ENCODE measurements around the gene PRR5L. TPM values are rescaled to one million over a fixed set of nuclear protein-coding genes. Genes with fewer than 3 reads are reported as not detected.
A peak's percentile ranks its signal among the peaks of the same experiment; 100 is the strongest.

Gene PRR5L
- total and polyA plus RNA-seq, 9 of the 15 experiments (the other 6 are each of a cell fraction or from before 2014, with no cell fraction given) = 0.11 to 0.60 (median 0.36) TPM; not detected in 2

DNA sequence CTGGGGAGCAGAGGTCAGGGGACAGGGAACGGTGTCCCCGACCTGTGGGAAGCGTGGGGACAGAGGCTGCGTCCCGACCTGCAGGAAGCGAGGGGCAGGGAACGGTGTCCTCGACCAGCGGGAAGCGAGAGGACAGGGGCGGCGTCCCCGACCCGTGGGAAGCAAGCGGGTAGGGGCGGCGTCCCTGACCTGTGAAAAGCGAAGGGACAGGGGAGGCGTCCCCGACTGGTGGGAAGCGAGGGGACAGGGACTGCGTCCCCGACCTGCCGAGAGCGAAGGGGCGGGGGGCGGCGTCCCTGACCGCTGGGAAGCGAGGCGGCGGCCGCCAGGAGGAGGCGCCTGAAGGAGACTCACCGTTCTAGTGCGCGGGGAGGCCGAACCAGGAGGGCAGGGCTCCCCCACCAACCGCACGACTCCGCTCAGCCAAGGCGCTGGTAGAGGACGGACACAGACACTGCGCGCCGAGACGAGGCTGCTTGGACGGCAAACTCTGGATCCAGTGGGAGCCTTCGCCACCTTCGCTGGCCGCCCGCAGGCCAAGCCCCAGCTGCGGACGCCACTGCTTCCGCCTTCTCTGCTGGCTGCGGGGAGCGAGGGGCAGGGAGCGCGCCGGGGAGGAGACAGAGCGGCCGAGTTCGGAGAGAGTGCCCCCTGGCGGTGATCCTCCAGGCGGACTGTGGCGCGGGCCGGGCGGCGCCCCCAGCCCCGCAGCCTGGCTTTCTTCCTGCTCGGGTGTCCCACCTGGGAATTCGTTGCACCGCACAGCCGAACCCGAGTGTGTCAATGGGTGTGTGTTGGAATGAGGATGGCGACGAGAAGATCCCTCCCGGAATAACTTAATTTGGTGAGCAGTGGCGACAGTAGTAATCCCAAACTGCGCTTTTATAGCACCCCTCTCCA is 213.9 kb downstream of the PRR5L start, which contains the start of gene TRAF6 (continued):
- TF ChIP-seq, protein P1, sequence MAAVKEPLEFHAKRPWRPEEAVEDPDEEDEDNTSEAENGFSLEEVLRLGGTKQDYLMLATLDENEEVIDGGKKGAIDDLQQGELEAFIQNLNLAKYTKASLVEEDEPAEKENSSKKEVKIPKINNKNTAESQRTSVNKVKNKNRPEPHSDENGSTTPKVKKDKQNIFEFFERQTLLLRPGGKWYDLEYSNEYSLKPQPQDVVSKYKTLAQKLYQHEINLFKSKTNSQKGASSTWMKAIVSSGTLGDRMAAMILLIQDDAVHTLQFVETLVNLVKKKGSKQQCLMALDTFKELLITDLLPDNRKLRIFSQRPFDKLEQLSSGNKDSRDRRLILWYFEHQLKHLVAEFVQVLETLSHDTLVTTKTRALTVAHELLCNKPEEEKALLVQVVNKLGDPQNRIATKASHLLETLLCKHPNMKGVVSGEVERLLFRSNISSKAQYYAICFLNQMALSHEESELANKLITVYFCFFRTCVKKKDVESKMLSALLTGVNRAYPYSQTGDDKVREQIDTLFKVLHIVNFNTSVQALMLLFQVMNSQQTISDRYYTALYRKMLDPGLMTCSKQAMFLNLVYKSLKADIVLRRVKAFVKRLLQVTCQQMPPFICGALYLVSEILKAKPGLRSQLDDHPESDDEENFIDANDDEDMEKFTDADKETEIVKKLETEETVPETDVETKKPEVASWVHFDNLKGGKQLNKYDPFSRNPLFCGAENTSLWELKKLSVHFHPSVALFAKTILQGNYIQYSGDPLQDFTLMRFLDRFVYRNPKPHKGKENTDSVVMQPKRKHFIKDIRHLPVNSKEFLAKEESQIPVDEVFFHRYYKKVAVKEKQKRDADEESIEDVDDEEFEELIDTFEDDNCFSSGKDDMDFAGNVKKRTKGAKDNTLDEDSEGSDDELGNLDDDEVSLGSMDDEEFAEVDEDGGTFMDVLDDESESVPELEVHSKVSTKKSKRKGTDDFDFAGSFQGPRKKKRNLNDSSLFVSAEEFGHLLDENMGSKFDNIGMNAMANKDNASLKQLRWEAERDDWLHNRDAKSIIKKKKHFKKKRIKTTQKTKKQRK (IDR thresholded peaks at IDR 0.05; ENCODE audit: borderline replicate concordance, low read depth, low read length) = no peak
- TF ChIP-seq THRAP3 (IDR thresholded peaks at IDR 0.05; ENCODE audit: borderline replicate concordance) = no peak
- TF ChIP-seq ETS2 (tag; IDR thresholded peaks at IDR 0.05; ENCODE audit: borderline replicate concordance, poor library complexity, severe bottlenecking) = no peak
- no peak for TF ChIP-seq ZNF217 (CRISPR knock-in tag; IDR thresholded peaks at IDR 0.05)
- no peak for TF ChIP-seq ZNF699 (CRISPR knock-in tag; IDR thresholded peaks at IDR 0.05; ENCODE audit: insufficient replicate concordance)
- no peak for TF ChIP-seq SMARCC2 (IDR thresholded peaks at IDR 0.05; ENCODE audit: low read depth)
- TF ChIP-seq, protein P2, sequence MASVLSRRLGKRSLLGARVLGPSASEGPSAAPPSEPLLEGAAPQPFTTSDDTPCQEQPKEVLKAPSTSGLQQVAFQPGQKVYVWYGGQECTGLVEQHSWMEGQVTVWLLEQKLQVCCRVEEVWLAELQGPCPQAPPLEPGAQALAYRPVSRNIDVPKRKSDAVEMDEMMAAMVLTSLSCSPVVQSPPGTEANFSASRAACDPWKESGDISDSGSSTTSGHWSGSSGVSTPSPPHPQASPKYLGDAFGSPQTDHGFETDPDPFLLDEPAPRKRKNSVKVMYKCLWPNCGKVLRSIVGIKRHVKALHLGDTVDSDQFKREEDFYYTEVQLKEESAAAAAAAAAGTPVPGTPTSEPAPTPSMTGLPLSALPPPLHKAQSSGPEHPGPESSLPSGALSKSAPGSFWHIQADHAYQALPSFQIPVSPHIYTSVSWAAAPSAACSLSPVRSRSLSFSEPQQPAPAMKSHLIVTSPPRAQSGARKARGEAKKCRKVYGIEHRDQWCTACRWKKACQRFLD (CRISPR knock-in tag; IDR thresholded peaks at IDR 0.05) = no peak
- TF ChIP-seq ZFP36 (IDR thresholded peaks at IDR 0.05; ENCODE audit: low read depth, low read length, partially characterized antibody) = peak; percentile 58
- peak; percentile 97 for TF ChIP-seq SUPT5H (IDR thresholded peaks at IDR 0.05)
- no peak; the same call in 1 of the 2 replicates for TF ChIP-seq CREB1 (IDR thresholded peaks at IDR 0.05)
- TF ChIP-seq CREB1 (CRISPR knock-in tag; IDR thresholded peaks at IDR 0.05) = peak; percentile 69; the same call in 1 of the 2 replicates
- TF ChIP-seq, protein P3, sequence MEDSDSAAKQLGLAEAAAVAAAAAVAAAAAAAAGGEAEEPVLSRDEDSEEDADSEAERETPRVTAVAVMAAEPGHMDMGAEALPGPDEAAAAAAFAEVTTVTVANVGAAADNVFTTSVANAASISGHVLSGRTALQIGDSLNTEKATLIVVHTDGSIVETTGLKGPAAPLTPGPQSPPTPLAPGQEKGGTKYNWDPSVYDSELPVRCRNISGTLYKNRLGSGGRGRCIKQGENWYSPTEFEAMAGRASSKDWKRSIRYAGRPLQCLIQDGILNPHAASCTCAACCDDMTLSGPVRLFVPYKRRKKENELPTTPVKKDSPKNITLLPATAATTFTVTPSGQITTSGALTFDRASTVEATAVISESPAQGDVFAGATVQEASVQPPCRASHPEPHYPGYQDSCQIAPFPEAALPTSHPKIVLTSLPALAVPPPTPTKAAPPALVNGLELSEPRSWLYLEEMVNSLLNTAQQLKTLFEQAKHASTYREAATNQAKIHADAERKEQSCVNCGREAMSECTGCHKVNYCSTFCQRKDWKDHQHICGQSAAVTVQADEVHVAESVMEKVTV (CRISPR knock-in tag; IDR thresholded peaks at IDR 0.05) = no peak
- peak; percentile 75 for TF ChIP-seq HMGN3 (IDR thresholded peaks at IDR 0.05; ENCODE audit: borderline replicate concordance, extremely low read depth, insufficient read length, low read depth, low read length)
- peak; percentile 97 for TF ChIP-seq RBFOX2 (IDR thresholded peaks at IDR 0.05; ENCODE audit: low read depth, low read length)
- TF ChIP-seq NFE2 (IDR thresholded peaks at IDR 0.05; ENCODE audit: low read depth) = 0 out of 2 replicates have a peak, but pooled peaks have one; percentile 1
- TF ChIP-seq, protein P4, sequence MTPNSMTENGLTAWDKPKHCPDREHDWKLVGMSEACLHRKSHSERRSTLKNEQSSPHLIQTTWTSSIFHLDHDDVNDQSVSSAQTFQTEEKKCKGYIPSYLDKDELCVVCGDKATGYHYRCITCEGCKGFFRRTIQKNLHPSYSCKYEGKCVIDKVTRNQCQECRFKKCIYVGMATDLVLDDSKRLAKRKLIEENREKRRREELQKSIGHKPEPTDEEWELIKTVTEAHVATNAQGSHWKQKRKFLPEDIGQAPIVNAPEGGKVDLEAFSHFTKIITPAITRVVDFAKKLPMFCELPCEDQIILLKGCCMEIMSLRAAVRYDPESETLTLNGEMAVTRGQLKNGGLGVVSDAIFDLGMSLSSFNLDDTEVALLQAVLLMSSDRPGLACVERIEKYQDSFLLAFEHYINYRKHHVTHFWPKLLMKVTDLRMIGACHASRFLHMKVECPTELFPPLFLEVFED (CRISPR knock-in tag; conservative IDR thresholded peaks at IDR 0.05) = no peak
- 0 out of 2 replicates have a peak, but pooled peaks have one; percentile 15 for TF ChIP-seq RAD51 (IDR thresholded peaks at IDR 0.05; ENCODE audit: borderline replicate concordance, low read depth)
- no peak for TF ChIP-seq PHB (CRISPR knock-in tag; IDR thresholded peaks at IDR 0.05)

All from K562 (cell line).